Gastroesophageal sphincter (tissue), 3 donors: ENCODE measurements around the gene ABCA4.

Source experiments
- CTCF ChIP-seq, 4 experiments: fragments of 200-600 bp in 2 of 4; fragments of 450-650 bp in 2 of 4; sonication (generic) in 1 of 4; IDR thresholded peaks; one replicate each; pipeline ENCODE4 v1.5.1; 2017 to 2019; ENCODE audit warnings: antibody characterized with exemption in 4 of 4, mild to moderate bottlenecking in 2 of 4, moderate library complexity in 2 of 4
- POLR2A ChIP-seq, 2 donors: fragments of 450-650 bp; IDR thresholded peaks; one replicate each; pipeline ENCODE4 v1.6.1; 2017; ENCODE audit warnings: antibody characterized with exemption in 2 of 2, mild to moderate bottlenecking in 2 of 2, moderate library complexity in 1 of 2

GRCh38 chr1:94001397-94002045, 119.4 kb downstream of the ABCA4 start:
- TF ChIP-seq POLR2A (IDR thresholded peaks at IDR 0.05) (no peak), CTCF (IDR thresholded peaks at IDR 0.05) (no peak)
